GM11168 (cell line): ENCODE results near the gene C9orf50.

Experiments used
- in situ Hi-C: fragments of 300-500 bp; cut with MboI; formaldehyde crosslinking; loops from one replicate; pipeline ENCODE4 v1.12.0; 2022; ENCODE audit warnings: low sequenced_read_pairs; ENCODE audit not compliant: unreplicated experiment

C9orf50 gene

DNA sequence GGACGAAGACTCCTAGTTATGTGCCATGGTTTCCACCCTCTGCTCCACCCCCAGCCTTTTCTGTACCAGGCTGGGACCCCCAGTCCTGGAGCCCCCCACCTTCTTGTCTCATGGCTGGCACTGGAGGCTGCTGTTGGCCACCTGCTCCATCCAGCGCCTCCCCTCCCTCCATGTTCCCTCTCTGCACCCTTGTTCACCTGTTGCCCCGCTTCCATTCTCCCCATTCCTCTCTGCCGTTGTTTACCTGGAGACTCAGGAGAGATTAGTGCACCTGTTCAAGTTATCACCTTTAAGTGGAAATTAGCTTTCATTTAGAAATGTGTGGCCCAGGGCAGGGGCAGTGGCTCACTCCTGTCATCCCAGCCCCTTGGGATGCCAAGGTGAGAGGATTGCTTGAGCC, 12.3 kb upstream of the C9orf50 start:
- in situ Hi-C loops: no loop called here

DNA sequence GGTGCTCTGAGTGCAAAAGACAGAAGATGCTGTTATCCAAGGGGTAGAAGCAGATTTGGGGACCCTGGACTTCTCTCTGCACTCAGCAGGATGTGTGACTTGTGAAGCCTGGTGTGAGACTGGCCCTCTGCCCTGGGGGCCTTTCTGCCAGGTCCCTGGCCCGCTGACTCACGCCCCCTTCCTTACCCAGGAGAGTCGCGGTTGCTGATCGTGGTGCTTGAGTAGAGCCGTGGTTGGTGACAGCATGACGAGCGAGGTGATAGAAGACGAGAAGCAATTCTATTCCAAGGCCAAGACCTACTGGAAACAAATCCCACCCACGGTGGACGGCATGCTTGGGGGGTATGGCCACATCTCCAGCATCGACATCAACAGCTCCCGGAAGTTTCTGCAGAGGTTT, 11.6 kb upstream of the C9orf50 start:
- in situ Hi-C loops: no loop called here

DNA sequence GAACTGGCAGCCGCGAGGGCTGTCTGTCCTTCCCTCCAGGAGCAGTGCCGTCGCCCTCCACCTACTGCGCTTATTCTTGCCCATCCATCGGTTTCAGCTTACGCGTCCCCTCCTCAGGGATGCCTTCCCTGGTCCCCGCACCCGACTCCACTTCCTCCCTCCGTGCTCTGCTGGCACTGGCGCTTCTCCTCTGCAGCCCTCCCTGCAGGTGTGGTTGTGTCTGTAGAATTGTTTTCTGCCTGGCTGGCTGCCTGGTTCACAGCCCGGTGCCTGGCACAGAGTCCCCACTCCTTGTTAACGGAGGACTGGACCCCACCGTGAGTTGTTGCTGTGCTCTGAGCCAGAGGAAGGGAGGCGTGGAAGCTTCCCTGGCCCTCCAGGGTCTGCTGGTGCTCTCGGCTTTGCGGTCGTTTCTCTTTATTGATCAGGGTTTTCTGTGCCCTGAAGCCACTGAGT, 10.8 kb upstream of the C9orf50 start:
- in situ Hi-C loops: no loop called here

DNA sequence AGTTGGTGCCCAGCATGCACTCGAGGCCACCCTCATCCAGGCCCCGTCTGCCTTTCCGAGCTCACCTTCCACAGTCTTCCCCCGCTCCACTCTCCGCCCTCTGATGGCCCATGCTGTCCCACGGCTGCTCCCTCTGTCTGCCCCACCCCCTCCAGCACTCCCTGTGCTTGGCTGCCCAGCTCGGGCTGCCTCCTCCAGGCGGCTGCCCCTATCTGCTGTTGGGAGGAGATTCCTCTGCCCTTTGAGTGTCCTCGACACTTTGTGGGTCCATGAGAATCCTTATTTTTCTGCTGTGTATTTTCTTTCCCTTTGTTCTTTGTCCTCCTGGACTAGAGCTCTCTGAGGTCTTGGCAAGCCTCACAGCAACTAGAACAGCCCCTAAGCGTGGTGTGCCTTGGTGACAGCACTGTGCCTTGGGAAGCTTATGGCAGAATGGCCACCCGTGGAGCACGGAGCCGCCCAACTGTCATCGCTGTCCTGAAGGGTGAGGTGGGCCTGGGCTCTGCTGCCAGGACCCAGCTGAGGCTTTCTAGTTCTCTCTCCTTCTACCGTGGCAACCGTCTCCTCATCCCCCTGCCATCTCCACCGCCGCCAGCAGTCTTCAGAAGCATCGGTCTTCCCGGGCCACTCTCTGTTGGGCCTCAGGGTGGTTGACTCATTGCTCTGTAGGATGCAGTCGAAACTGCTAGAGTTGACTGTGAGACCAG, 10.2 kb upstream of the C9orf50 start:
- in situ Hi-C loops: no loop called here

DNA sequence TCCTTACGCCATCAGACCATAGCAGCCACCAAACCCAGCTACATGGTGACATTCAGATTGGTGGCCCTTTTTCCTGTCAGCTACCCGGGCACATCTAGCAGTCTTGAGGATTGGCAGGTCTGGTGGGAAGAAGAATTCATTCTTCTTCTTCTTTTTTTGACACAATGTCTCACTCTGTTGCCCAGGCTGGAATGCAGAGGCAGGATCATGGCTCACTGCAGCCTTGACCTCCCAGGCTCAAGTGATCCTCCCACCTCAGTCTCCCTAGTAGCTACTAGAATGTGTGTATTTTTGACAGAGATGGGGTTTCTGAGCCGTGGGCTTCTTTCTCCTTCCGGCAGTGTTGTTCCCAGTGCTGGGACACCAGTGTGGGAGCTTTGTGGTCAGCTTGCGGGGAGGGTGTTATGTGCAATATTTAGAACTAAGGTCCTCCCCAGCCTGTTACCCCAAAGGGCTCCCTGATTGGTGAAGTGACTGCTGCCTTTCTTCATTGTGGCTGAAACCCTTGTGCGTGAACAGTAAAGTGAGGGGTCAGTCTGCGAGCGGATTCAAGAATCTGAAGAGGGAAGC, 8.4 kb upstream of the C9orf50 start:
- in situ Hi-C loops: no loop called here

DNA sequence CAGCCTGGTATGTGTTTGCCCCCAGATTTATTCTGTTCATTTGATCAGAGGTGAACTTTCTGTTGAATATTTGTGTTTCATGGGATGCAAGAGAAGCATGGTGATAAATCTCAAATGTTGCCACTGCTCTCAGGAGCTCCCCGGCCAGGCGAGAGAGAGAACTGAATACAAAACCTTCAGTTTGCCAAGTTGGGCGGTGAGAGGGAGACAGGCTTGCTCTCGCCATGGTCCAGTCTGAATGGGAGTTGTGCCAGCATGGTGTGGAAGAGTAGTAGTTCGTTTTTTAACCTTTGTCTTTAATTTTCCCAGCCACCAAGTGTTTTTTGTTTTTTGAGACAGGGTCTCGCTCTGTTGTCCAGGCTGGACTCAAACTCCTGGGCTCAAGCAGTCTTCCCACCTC, 7.8 kb upstream of the C9orf50 start:
- in situ Hi-C loops: no loop called here

DNA sequence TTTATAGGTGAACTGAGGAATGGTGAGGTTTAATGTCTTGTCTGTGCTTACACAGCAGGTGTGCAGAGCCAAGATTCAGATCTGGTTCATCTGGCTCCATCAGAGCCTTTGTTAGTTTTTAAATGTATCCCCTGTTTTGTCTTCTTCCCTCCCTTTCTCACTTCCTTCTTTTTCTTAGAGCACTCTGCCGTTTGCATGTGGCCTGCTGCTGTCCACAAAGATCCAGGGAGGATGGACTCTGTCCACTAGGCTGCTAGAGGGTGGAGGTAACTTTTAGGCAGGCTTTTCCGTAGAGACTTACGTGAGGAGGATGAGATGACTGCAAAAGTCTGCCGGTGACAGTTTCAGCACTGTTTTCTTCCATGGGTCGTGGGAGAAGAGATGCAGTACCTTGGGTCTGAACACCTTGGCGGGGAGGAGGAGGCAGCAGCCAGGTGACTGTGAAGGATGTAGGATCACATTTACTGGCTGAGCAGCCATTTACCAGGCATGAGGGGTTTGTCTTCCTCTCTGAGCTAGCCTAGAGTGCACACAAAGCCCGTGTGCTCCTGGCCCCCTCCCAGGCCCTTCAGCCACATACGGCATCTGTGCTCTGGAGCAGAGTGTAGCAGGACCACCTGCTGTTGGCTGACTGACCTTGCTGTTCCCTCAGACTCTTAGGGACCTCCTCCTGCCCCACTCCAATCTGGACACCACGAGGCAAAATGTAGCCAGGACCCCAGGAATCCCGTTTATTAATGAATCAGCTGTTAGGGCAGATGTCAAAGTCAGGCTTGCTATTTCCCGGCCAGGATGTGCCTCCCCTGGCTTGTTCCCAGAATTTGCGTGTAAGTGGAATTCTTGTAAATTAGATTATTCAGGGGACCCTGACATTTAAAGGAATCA, 6.9 kb upstream of the C9orf50 start:
- in situ Hi-C loops: no loop called here

DNA sequence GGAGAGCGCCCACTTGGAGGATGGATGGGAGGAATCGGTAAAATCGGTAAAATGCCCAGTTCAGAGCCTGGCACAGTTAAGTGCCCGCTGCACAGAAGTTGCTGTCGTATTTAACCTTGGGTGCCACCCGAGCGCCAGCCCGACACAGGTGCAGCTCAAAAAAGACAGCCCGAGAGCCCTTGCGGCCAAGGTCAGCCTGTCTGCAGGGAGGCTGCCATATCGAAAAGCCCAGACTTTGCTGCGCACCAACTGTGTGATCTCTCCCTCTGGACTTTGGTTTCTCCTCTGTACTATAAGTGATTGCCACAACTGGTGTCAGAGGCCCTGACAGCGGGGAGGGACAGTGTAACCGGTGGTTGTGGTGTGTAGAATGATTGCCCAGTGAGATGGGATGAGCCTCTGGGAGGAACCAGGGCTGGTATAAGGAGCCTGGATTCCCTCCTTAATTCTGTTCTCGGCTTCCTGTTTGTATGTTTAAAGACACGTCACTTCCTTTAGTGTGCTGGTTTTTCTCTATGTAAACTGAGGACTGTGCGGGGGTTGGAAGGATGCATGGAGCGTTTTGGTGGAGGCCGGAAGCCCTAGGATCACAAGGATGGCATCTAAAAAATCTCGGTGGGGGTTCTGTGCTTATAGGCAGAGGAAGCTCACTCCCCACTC, 5.9 kb upstream of the C9orf50 start:
- in situ Hi-C loops: no loop called here

DNA sequence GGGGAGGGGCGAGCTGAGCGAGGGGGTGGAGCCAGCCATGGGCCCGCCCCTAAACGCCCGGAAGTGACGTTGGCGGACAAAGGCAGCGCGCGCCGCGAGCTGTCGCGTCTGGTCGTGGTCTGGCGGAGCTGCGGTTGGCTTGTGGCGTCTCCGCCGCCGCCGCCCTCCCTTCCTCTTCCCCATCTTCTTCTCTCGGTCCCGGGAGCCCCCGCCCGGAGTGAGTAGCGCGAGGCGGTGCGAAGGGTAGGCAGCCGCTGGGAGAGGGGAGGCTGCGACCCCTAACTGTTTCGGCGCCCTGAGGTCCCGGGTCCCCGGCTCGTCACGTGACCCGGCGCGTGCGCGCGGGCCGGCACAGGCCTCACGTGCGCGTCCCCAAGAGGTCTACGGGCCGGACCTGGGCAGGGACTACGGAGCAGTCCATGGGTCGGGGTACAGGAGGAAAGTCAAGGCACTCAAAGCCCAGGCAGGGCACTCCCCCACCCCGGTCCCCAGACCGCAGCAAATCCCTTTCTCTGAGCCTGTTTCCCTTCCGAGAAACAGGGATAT, 5.3 kb upstream of the C9orf50 start, which contains the start of gene NTMT1:
TSS of gene NTMT1 (plus strand) at position 85 of the 546 bp plus-strand sequence. CDS start 6,541 bp downstream, outside the sequence.
- in situ Hi-C loops: no loop called here

DNA sequence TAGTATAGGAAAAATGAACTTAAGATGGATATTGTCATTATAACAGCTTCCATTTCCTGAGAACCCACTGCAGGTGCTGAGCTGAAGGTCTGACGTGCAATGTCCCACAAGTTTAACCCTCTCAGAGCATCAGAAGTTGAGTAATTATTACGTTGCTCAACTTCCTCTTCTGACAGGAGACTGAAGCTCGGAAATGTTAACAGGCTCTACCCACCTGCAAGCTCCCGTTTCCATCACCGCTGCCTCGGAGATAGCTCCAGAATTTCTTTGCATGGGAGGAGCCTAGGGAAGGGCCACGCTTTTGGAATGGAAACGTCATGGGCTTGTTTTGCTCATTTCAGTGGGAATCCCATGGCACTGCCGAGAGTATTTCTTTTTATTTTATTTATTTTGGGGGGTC, 4.0 kb upstream of the C9orf50 start:
- in situ Hi-C loops: no loop called here

DNA sequence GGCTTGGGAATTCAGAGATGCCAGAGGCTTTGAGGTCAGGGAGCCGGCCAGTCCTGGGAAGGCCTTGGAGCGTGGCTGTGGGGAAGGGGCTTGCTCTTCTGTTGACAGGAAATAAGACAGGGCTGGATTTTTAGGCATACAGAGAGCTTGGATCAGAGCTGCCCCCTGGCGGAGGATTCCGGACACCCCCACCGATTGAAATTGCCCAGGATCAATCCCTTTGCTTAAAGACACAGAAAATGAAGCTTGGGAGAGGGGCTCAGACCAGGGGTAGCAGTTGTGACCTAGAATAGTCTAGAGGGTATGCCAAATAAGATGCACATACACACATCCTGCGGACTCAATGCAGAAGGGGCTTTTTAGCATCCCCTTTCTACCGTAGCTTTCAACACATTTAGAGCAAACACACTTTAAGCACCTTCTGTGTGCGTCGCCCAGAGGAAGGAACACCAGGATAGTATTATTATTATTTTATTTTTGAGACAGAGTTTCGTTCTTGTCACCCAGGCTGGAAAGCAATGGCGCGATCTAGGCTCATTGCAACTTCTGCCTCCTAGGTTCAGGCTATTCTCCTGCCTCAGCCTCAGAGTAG, 3.4 kb upstream of the C9orf50 start:
- in situ Hi-C loops: no loop called here

DNA sequence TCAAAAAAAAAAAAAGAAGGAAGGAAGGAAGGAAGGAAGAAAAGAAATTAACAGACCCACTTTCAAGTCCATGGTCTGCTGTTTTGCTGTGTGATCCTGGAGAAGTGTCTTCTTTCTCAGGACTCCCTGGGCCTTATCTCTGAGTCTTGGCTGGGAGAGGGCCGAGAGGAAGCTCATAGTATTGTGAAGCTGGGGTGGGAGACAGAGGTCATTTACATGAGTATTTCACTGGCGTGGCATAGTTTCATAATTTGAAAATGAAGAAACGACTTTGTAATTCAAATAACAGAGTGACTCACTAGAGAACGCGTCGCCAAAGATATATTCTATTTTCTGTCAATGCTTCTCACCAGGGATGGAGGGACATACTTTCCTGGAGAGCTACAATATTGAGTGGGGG, 2.4 kb upstream of the C9orf50 start:
- in situ Hi-C loops: no loop called here

DNA sequence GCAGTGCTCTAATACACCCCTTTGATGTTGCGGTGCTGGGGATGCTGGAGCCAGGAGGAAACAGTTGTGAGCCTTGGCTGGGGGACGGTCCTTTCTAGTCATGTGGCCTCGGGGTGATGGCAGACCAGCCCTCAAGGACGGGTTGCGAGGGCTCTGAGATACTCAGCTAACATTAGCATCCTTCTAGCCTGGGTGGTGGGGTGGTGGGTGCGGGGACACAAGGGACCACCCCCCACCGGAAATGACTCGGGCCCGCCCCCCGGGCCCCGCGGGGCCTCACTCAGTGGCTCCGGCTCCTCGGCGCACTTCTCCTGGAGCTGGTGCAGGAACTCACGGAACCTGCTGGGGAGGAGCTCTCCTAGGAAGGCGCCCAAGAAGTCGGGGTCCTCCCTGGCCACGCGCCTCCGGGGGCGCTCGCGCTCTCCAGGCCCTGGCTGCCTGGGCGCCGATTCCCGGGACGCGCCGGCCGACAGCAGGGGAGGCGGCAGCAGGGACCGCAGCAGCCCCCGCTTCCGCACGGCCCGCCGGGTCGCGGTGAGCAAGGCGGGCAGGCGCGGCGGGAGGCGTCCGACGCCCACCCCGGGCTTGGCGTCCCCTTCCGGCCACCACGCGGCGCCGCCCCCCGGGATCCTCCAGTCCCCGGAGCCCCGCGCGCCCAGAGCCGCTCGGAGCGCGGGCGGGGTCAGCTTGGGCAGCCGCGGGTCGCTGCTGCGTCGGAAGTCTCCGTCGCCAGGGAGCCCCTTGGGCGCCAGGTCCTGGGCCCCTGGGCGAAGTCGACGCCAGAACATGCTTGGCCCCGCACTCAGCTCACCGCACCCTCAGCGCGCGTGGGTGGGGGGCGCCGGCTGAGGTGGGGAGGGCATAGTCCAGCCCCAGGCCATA, 873 bp downstream of the C9orf50 start:
- in situ Hi-C loops: loop anchor here (10.0 kb wide), 1 partner anchor 455 kb away; no protein-coding TSS in a partner anchor

DNA sequence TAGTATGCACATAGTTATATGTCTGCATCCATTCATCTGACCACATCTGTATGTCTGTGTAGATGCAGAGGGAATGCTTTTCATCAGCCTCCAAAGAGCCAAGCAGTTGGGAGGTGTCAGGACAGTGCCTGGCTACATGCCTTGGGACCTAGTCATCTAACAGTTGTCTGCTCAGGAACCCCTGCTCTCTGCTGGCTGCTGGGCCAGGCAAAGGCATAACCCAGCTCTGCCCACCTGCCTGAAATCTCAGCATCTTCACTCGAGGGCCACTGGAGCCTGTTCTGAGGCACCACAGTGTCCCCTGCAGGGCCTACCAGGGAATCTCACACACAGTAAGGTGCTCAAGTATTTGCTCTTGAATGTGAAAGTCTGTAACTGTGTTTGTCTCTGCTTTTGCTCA, 3.7 kb downstream of the C9orf50 start:
- in situ Hi-C loops: loop anchor here (10.0 kb wide), 1 partner anchor 452 kb away; no protein-coding TSS in a partner anchor

DNA sequence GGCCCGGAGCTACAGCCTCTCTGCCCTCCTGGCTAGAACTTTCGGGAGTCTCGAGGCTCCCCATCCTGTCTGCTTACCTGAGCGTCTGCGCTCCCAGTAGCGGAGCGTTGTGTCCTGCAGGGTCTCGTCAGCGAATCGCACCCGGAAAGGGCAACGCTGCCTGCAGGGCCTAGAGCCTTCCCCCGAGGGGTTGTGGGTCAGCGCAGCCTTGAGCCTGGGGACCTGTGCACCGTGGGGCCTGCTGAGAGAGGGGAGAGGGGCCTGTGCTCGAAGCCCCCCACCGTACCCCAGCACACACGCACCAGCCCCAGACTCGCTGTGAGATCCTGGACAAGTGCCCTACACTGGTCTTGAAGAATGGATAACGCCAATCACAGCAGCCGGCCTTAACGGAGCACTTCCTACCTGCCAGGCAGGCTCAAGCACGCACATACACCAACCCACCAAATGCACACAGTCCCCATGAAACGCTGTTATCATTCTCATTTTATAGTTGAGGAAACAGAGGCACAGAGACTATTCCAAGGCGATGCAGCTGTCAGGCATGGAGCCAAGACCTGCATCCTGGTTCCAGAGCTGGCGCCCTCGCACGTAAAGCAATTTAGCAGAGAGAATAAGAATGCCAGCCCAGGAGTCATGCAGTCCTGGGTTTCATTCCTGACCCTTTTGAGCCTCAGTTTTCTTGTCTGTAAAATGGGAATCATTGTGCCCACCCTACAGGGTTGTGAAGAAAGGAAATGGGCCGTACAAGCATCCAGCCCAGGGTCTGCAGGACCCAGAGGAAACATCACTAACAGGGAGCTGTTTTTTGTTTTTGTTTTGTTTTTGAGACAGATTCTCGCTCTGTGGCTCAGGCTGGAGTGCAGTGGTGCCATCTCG, 5.3 kb downstream of the C9orf50 start:
- in situ Hi-C loops: loop anchor here (10.0 kb wide), 1 partner anchor 451 kb away; no protein-coding TSS in a partner anchor

DNA sequence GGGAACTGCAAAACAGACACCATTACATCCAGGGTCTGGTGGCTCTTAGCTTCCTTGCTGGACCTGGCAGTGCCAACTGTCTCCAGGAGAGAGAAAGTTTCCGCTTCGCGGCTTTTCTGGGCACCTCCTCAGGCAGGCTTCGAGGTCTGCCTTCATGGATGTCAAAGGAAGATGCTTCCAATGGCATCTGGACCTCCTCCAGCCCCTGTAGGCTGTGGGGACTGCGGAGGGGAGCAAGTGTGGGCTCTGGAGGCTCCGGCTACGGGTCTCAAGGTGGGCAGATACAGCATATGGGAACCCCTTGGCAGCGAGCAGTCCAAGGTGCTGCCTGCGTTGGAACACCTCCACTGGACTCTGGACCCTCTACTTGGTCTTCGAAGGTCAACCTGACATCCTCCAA, 6.0 kb downstream of the C9orf50 start:
- in situ Hi-C loops: loop anchor here (5.0 to 10.0 kb wide), 2 partner anchors 450 to 493 kb away; no protein-coding TSS in a partner anchor

DNA sequence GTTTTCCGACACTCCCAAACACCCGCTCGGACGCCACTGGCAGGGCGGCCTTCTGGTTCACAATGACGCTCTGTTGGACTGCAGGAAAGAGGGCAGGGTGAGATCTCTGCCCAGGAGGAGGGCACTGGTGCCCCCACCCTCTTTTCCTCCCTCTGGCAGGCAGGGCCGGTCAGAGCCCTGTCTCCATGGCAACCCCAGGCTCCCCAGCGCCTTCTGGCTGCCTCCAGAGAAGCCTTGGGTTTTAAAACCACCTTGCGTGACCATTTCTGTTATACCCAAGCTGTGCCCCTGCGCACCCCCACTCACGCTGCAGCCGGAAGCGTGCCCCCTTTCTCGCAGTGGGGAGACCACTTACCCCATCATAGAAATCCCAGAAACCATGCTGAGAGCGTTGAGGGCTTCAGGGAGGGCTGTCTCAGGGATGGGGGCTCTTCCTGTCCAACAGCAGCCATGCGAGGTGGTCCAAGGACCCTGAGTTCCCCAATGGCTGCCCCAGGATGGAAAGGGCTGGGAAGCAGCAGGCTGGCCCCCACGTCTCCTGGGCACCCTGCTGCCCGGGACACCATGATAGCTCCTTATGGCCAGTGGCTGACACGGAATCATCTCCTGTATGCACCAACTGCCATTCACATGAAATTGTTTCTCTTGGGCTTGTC, 7.3 kb downstream of the C9orf50 start:
- in situ Hi-C loops: loop anchor here (5.0 to 10.0 kb wide), 2 partner anchors 449 to 491 kb away; no protein-coding TSS in a partner anchor
